Large intestine (tissue), 3 donors: ENCODE data around the gene NR2F2. TPM values are rescaled to one million over a fixed set of nuclear protein-coding genes. Genes with fewer than 3 reads are reported as not detected.

Experiments used
- DNase-seq, 2 donors: peaks; one replicate each; pipeline versions ENCODE4 v3.0.0 to v3.0.0-alpha.2; 2013
- H3K27ac ChIP-seq: one replicate; pipeline ENCODE4 v1.5.1; 2013; ENCODE audit warnings: low read length
- H3K27me3 ChIP-seq: 2 replicates; pipeline ENCODE4 v1.6.1; 2013; ENCODE audit warnings: low read length; ENCODE audit not compliant: control insufficient read depth, insufficient read depth
- H3K36me3 ChIP-seq: 2 replicates; pipeline ENCODE4 v1.6.1; 2013; ENCODE audit warnings: low read length; ENCODE audit not compliant: control insufficient read depth, insufficient read depth
- H3K4me1 ChIP-seq: one replicate; pipeline ENCODE4 v1.6.1; 2013; ENCODE audit warnings: low read length; ENCODE audit not compliant: control insufficient read depth, insufficient read depth
- H3K4me3 ChIP-seq: one replicate; pipeline ENCODE4 v1.5.1; 2013; ENCODE audit warnings: low read length
- H3K9me3 ChIP-seq: one replicate; pipeline ENCODE4 v1.6.1; 2013; ENCODE audit warnings: mild to moderate bottlenecking, low read depth, low read length, moderate library complexity; ENCODE audit not compliant: control insufficient read depth
- WGBS: methylation state at CpG from one replicate; pipeline ENCODE4 v1.1.5; 2013; ENCODE audit warnings: low lambda C conversion rate; ENCODE audit not compliant: insufficient coverage; 5-methylcytosine and 5-hydroxymethylcytosine counted together
- polyA plus RNA-seq: library from polyadenylated mRNA; unstranded; fragments of 120-200 nt; gene quantifications from one replicate; pipeline ENCODE4 v1.2.1, GENCODE V29; 2013

Gene NR2F2
- polyA plus RNA-seq, 1 donor: 27.7 TPM

DNA sequence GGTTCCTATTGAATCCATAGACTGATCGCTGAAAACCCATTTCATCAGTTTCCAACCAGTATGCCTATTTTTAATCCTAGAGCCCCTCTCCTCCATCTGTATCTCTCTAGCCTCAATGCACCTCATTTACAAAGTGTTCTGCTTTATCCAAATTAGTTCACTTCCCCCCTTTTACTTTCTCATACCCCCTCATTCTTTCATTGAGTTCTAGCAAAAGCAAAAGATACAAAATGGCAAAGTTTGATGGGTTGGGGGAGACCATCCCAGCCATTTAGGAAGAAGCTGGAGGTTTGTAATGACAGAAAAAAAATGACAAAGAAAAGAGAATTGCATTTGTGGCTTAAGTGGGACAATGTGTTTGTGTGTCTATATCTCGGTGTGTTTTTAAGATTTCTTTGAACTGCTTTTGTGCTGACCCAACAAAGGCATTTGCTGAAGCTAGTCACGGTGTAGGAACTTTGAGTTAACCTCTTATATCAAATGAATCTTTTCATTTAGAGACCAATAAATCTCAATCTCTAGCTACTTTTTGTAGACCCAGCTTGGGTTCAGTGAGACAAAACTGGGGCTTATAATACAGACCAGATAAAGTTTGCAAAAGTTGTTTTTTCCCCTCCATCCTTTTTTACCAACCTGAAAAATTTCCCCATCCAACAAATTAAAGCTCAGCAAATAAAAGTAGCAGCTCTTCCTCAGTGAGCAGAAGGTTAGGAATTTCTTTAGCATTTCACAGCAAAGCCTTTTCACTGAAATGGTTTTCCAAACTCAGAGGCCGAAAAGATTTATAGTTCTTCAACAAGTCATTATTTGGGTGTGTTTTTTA is 18.7 kb downstream of the NR2F2 start:
- no peak overlapping the region for H3K4me3 ChIP-seq
- no peak for DNase-seq
- H3K4me1 ChIP-seq: peaks cover 9% of the 10 kb centered on the region
- H3K9me3 ChIP-seq: peaks cover 5% of the 10 kb centered on the region
- whole genome bisulfite sequencing: 100% methylated on average over 1 of the region's 4 CpGs
- peaks cover 44% of the 10 kb centered on the region for H3K27me3 ChIP-seq
- H3K27ac ChIP-seq: no peak overlapping the region
- H3K36me3 ChIP-seq: peaks cover 10% of the 10 kb centered on the region

DNA sequence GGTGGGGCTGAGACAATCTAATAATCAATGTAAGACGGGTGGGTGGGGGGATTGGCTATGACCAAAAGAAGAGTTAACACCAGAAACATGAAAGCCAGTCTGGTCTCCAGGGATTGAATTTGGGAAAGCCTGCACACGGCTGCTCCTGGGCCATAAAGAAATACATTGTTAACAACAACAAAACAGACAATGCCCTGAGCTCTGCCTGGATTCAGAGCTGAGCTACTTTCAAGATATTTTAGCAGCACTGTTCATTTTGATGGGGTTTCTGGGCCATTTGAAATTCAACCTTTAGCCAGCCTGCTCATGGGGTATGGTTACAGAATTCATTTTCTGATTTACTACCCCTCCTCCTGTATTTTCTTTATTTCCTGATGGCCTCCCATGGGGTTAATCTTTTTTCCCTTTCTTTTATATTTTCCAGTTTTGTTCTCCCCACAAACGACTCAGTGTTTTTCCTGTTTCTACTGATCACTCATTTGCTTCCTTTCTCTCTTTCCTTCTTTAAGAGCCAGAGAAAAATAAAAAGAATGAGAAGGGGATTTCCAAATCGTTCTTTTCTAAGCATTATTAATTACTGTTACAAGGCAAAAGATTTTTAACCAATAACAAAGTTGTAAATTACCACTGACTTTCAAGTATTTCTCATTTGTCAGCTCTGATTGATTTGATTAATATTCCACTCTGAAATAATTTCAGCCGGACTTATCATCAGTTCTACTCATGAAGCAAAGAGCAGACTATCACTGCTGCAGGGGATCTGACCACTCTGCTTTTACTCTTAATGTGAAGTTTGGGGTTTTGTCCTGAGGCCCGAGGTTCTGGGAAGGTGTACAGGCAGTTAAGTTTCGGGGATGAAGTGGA is 19.6 kb downstream of the NR2F2 start:
- no peak for DNase-seq
- Histone ChIP-seq H3K4me3 (no peak overlapping the region), H3K36me3 (peaks cover 8% of the 10 kb centered on the region), H3K27me3 (peaks cover 52% of the 10 kb centered on the region), H3K9me3 (peaks cover 8% of the 10 kb centered on the region), H3K4me1 (peaks cover 7% of the 10 kb centered on the region), H3K27ac (no peak overlapping the region)
- WGBS: 55% methylated on average over 1 of the region's 7 CpGs

DNA sequence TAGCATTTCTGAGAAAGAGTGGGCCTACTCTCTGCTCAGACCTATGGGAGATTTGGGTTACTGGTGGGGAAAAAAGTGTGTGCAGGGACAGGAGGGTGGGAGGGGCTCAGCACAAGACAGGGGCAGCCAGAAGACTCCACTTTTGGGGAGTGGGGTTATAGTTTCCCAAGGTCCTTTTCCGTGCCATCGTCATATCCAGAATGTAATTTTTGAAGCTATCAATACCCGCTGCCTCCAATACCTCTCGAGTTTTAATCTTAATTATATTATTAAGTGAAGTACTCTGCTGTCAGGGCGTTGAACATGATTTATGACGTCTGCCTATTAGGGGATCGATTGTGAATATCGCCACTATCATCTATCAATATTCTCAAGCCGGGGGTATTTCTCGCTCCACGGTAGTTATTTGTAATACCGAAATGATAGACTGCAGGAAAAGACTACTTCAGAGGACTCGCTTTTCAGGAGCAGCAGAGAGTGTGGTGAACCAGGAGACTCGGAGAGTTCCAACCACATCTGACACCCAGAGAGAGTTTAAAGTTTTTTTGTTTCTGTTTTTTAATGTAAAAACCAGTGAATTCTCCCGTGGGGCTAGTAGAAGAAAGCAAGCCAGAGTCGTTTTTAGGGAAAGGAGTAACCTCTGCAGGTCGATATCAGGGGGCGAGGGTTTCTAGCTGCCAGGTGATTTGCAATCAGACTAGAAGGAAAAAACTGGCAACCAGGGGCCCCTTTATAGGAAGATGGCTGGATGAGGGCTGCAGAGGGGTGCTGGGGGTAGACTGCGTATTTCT is 20.6 kb downstream of the NR2F2 start:
- Histone ChIP-seq H3K27ac (no peak overlapping the region), H3K27me3 (peaks cover 59% of the 10 kb centered on the region), H3K4me3 (no peak overlapping the region), H3K4me1 (no peaks in the 10 kb centered on the region), H3K9me3 (peaks cover 8% of the 10 kb centered on the region), H3K36me3 (peaks cover 8% of the 10 kb centered on the region)
- no peak for DNase-seq
- WGBS: 95% methylated on average over 5 of the region's 19 CpGs

DNA sequence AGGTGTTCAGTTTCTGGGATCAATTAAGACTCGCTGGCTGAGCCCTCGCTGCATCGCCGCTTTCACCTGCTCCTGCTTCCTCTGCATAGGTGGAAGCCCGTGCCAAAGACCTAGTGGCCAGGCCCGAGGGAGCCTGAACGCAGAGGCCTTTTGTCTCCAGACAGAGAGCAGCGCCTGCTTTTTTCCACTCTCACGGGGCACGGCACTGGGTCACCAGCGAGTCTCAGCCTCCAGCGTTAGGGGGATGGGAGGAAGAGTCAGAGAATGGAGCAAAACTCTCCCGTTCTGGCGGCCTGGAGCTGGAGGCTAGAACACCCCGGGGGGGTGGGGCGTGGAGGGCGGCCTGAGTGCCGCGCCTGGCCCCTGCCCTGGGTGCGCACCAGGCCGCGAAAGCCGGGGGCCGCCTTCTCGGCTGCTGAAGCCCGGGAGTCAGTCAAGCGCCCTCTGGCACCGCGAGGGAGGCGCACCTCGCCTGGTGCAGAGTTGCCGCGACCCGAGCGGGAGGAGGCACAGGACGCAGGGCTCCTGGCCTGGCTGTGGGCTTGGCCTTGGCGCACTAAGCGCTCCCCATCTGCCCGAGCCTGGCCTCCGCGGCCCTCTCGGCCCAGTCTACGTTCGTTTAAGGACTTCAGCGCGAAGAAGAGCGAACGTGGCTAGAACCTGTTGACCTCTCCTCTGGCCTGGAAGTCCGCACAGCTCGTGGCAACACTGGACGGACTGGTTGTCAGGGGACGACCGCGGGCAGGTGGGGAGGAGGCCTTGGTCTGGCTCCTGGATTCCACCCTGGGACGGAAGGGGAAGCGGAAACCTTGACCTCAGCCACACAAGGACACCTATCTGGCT is 21.5 kb downstream of the NR2F2 start:
- Histone ChIP-seq H3K4me1 (peaks cover 4% of the 10 kb centered on the region), H3K36me3 (peaks cover 8% of the 10 kb centered on the region), H3K27me3 (peaks cover 66% of the 10 kb centered on the region), H3K4me3 (no peak overlapping the region), H3K9me3 (peaks cover 8% of the 10 kb centered on the region), H3K27ac (no peak overlapping the region)
- no CpG with 5 or more reads among the region's 56 CpGs for WGBS
- DNase-seq: no peak

DNA sequence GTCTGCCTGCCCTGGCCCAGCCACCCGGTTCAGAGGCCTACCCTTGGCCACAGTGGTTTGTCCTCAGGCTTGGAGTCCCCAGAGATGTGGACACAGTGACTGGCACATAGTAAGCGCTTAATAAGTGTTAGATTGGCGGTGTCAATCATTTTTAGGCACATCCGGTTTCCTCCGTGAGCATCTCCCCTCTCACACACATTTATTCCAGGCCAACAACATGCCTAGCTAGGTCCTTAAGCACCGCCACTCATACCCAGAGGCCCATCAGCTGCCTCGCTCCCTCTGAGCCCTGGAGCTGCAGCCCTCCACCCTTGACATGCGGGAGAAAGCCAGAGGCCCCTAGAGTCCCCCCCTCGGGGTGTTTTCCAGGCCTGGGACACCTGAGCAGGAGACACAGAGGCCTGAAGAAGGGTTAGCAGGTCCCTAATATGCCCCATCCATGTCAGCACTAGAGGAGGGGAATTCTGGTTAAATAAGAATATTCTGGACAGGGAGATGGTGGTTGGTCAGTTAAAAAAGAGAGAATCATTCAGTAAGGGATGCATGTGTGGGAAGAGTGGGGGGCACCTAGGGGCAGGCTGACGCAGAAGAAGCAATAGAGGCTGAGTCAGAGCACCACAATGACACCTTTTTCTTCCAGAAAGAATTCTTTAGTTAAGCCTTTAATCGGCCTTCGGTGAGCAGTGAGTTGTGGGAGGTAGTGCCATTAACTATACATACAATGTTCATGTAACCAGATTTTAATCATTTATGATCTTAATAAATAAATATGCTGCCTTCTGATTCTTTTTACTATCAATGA is 22.3 kb downstream of the NR2F2 start:
- WGBS: no CpG with 5 or more reads among the region's 12 CpGs
- Histone ChIP-seq H3K36me3 (peaks cover 8% of the 10 kb centered on the region), H3K9me3 (peaks cover 8% of the 10 kb centered on the region), H3K27ac (no peak overlapping the region), H3K27me3 (peaks cover 68% of the 10 kb centered on the region), H3K4me1 (peaks cover 4% of the 10 kb centered on the region), H3K4me3 (no peak overlapping the region)
- DNase-seq: no peak

DNA sequence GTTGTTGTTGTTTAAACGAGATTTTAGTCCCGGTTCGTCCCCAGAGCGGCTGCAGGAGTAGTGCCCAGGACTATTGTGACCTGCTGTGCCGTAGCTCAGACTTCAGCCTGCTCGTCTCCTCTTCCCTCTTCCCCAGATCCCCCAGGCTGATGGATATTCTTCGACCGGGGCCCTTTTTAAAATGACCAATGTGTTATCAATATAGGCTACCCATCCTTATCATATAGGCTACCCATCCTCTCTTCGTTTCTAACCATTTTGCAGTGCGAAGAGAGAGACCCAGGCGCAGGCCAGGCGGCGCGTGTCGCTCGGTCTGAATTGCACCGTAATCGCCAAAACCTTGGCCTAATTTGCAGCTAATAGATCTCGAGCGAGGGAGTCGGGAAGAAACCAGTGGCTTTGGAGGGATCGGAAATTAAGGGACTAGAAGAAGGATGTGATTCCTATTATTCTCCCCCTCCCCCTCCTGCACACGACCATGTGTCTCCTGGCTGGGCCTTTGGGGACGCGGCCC is 23.0 kb downstream of the NR2F2 start:
- no peak for DNase-seq
- H3K27ac ChIP-seq: no peak overlapping the region
- H3K4me1 ChIP-seq: peaks cover 4% of the 10 kb centered on the region
- peaks cover 6% of the 10 kb centered on the region for H3K36me3 ChIP-seq
- WGBS: 93% methylated on average over 3 of the region's 25 CpGs
- H3K4me3 ChIP-seq: no peak overlapping the region
- peaks cover 75% of the 10 kb centered on the region for H3K27me3 ChIP-seq
- H3K9me3 ChIP-seq: peaks cover 11% of the 10 kb centered on the region

DNA sequence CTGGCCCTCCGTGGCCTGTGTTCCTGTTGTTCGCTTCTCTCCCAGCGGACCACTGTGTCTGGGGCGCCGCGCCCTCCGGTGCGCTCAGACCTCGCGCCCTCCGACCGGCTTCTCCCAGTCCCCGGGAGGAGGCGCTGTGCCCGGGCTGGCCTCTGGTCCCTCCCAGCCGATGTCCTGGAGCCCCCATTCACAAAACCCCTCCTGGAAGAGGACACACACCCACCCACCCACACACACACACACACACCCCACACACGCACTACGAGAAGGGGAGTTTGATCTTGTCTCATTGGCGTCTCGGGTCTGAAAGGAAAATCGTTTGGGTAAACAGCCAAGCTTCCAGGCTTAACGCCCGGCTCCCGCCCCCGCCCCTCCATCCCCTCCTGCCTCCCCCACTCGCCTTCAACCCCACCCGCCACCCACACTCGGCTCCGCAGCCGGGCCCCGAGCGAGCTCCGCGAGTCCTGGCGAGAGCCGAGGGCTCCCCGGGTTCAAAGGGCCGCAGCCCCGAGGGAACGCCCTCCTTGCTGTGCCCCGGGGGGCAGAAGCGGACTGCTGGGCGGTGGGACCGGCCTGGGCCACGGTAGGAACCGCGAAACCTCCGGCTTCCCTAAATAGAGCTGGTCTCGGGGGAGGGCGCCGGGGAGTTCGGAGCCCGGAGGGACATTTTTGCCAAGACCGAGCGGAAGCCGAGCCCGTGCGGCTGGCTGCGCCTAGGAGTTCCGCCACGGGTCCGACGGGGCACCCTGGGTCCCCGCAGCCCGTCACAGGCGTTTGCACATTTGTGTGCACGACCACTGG is 23.6 kb downstream of the NR2F2 start:
- Histone ChIP-seq H3K27me3 (peaks cover 82% of the 10 kb centered on the region), H3K4me1 (peaks cover 4% of the 10 kb centered on the region), H3K27ac (no peak overlapping the region), H3K4me3 (peak overlapping the region; percentile 47), H3K36me3 (peaks cover 2% of the 10 kb centered on the region), H3K9me3 (peaks cover 11% of the 10 kb centered on the region)
- DNase-seq: peak in 1 of 2 donors; percentile 36
- no CpG with 5 or more reads among the region's 67 CpGs for WGBS

DNA sequence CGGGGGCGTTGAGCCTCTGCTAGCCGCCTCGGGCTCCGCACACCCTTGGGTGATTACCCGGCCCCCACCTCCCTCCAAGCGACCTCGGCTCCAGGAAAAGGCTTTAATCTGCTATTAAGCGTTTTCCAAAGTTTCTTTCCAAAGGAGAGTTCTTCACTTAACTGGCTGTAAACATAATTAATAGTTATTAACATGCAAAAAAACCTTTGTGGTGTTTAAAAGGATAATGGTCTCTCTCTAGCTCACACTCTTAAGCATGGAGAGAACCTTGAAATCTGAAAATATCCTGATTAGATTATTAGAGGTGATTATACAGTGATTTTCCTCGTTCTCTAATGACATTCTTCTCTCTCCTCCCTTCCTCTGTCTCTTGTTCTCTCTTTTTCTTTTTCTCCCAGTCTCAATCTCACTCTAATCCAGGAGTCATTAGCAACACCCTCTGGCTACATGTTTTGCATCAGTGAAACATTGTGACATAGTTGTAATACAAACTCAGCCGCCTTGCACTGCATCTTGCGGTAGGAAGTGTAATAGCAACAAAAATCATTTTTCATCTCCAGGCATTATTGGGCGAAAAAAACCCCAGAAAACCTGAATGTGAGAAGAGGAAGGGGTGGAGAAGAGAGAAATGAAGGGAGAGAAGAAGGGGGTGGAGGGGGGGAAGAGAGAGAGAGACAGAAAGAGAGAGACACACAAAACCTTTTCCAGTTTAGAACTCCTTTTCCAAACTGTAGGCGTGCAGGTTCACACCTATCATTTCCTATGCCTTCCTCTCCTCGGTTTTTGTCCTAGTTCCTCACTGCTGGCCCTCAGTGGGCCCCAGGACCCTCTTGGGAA is 24.4 kb downstream of the NR2F2 start:
- DNase-seq: no peak

More for the DNA sequence above, 24.4 kb downstream of the NR2F2 start:
- Histone ChIP-seq H3K36me3 (peaks cover 2% of the 10 kb centered on the region), H3K27ac (no peak overlapping the region), H3K9me3 (peaks cover 14% of the 10 kb centered on the region), H3K4me3 (peak overlapping the region; percentile 47), H3K4me1 (peaks cover 9% of the 10 kb centered on the region), H3K27me3 (peaks cover 88% of the 10 kb centered on the region)
- WGBS: 22% methylated on average over 2 of the region's 15 CpGs
